H1 (cell line): ENCODE data around the gene GPLD1. TPM values are rescaled to one million over a fixed set of nuclear protein-coding genes. Genes with fewer than 3 reads are reported as not detected.

Experiments
- CTCF ChIA-PET: fragments of 300-600 bp; sonication (Branson Sonifier 250); formaldehyde crosslinking; loops from one replicate; lab custom pipeline; 2021; ENCODE audit not compliant: partially characterized antibody; lab: Charles Lee
- POLR2A ChIA-PET: fragments of 300-600 bp; sonication (Branson Sonifier 250); formaldehyde crosslinking; loops from one replicate; lab custom pipeline; 2021; ENCODE audit warnings: inconsistent platforms; ENCODE audit not compliant: partially characterized antibody; lab: Charles Lee
- DNase-seq, 2 experiments: peaks; one replicate each; pipeline versions ENCODE4 v3.0.0 to v3.0.0-alpha.2; 2010 to 2022; ENCODE audit warnings: low spot score in 2 of 2, low read depth in 1 of 2, mixed read lengths in 1 of 2
- FAIRE-seq: peaks from 2 replicates; lab custom pipeline; 2011; peaks lifted over from hg19 to GRCh38; lab: Jason Lieb, UNC
- H2AFZ ChIP-seq: 2 replicates; pipeline ENCODE4 v1.8.1; 2012; ENCODE audit warnings: low read length, inconsistent platforms
- H2AK5ac ChIP-seq: 2 replicates; pipeline ENCODE4 v1.6.1; 2013; ENCODE audit warnings: low read depth, low read length
- H2BK120ac ChIP-seq: replicated peaks from 2 replicates; pipeline ENCODE3; 2013; ENCODE audit warnings: low read depth, low read length, inconsistent platforms
- H2BK12ac ChIP-seq: 2 replicates; pipeline ENCODE4 v1.6.1; 2013; ENCODE audit warnings: low read depth, low read length
- H2BK15ac ChIP-seq: 2 replicates; pipeline ENCODE4 v1.6.1; 2013; ENCODE audit warnings: low read length
- H2BK20ac ChIP-seq: 2 replicates; pipeline ENCODE4 v1.6.1; 2013; ENCODE audit warnings: low read length
- H2BK5ac ChIP-seq: 2 replicates; pipeline ENCODE4 v1.6.1; 2013; ENCODE audit warnings: low read depth, low read length
- H3K14ac ChIP-seq: 2 replicates; pipeline ENCODE4 v1.6.1; 2013; ENCODE audit warnings: inconsistent platforms; ENCODE audit not compliant: insufficient read length
- H3K18ac ChIP-seq: 2 replicates; pipeline ENCODE4 v1.6.1; 2013; ENCODE audit warnings: low read length; ENCODE audit errors: extremely low read depth
- H3K23ac ChIP-seq: 2 replicates; pipeline ENCODE4 v1.6.1; 2013; ENCODE audit warnings: inconsistent platforms; ENCODE audit not compliant: insufficient read length
- H3K23me2 ChIP-seq: 2 replicates; pipeline ENCODE4 v1.6.1; 2013; ENCODE audit warnings: low read depth, low read length
- H3K27ac ChIP-seq: 2 replicates; pipeline ENCODE4 v1.6.1; 2011; ENCODE audit warnings: low read depth, low read length, inconsistent platforms
- H3K27me3 ChIP-seq, 4 experiments: replicated peaks in 1 of 4; 1 replicate in 1 of 4; 2 replicates in 3 of 4; pipeline versions ENCODE4 v1.6.1 to v1.8.1; 2011 to 2013; ENCODE audit warnings: low read length in 3 of 4, mild to moderate bottlenecking in 3 of 4, inconsistent platforms in 2 of 4, mixed read lengths in 2 of 4, moderate library complexity in 1 of 4; ENCODE audit not compliant: control insufficient read depth in 3 of 4, insufficient read depth in 3 of 4; ENCODE audit errors: extremely low read depth in 1 of 4
- H3K36me3 ChIP-seq, 4 experiments: 2 replicates each; pipeline versions ENCODE4 v1.6.1 to v1.8.1; 2011 to 2013; ENCODE audit warnings: mild to moderate bottlenecking in 4 of 4, low read length in 3 of 4, moderate library complexity in 2 of 4, control low read depth in 1 of 4, inconsistent platforms in 1 of 4; ENCODE audit not compliant: insufficient read depth in 4 of 4, control insufficient read depth in 2 of 4
- H3K4ac ChIP-seq: replicated peaks from 2 replicates; pipeline ENCODE3; 2013; ENCODE audit warnings: low read length, low read depth, mixed read lengths, inconsistent platforms; ENCODE audit not compliant: insufficient read length
- H3K4me1 ChIP-seq, 4 experiments: replicated peaks in 1 of 4; 1 replicate in 1 of 4; 2 replicates in 3 of 4; pipeline versions ENCODE4 v1.6.1 to v1.8.1; 2011 to 2013; ENCODE audit warnings: low read length in 3 of 4, inconsistent platforms in 2 of 4, mixed read lengths in 1 of 4; ENCODE audit not compliant: insufficient read depth in 4 of 4, control insufficient read depth in 3 of 4
- H3K4me2 ChIP-seq, 2 experiments: 2 replicates each; pipeline versions ENCODE4 v1.6.1 to v1.8.1; 2011 to 2013; ENCODE audit warnings: low read depth in 2 of 2, low read length in 2 of 2, control low read depth in 1 of 2, inconsistent platforms in 1 of 2, mild to moderate bottlenecking in 1 of 2; ENCODE audit not compliant: insufficient read depth in 1 of 2
- H3K4me3 ChIP-seq, 4 experiments: fragments of 200-600, 300-600 bp in 1 of 4; sonication (generic), shearing (Covaris generic), sonication (Bioruptor Twin) in 1 of 4; 2 replicates each; pipeline versions ENCODE4 v1.5.1 to v1.8.1; 2011 to 2016; ENCODE audit warnings: low read length in 4 of 4, low read depth in 3 of 4, control low read depth in 2 of 4, inconsistent platforms in 2 of 4, mild to moderate bottlenecking in 2 of 4, mixed read lengths in 1 of 4, moderate library complexity in 1 of 4; ENCODE audit not compliant: insufficient read depth in 2 of 4; ENCODE audit errors: extremely low read depth in 1 of 4
- H3K56ac ChIP-seq: replicated peaks from 2 replicates; pipeline ENCODE3; 2013; ENCODE audit warnings: low read depth, mild to moderate bottlenecking, mixed read lengths, low read length, inconsistent platforms; ENCODE audit not compliant: insufficient read length
- H3K79me1 ChIP-seq: 2 replicates; pipeline ENCODE4 v1.6.1; 2013; ENCODE audit warnings: low read depth, low read length, control low read depth
- H3K79me2 ChIP-seq, 2 experiments: 2 replicates each; pipeline versions ENCODE4 v1.6.1 to v1.8.1; 2012 to 2013; ENCODE audit warnings: low read length in 2 of 2, mild to moderate bottlenecking in 2 of 2, inconsistent platforms in 1 of 2; ENCODE audit not compliant: insufficient read depth in 2 of 2, control insufficient read depth in 1 of 2
- H3K9ac ChIP-seq, 4 experiments: replicated peaks in 1 of 4; 1 replicate in 1 of 4; 2 replicates in 3 of 4; pipeline versions ENCODE4 v1.6.1 to v1.8.1; 2011 to 2013; ENCODE audit warnings: low read depth in 3 of 4, low read length in 3 of 4, control low read depth in 2 of 4, mild to moderate bottlenecking in 2 of 4, moderate library complexity in 2 of 4, inconsistent platforms in 1 of 4; ENCODE audit errors: extremely low read depth in 1 of 4
- H3K9me3 ChIP-seq, 2 experiments: 2 replicates each; pipeline versions ENCODE4 v1.6.1 to v1.8.1; 2012 to 2013; ENCODE audit warnings: mild to moderate bottlenecking in 2 of 2, moderate library complexity in 2 of 2, control low read depth in 1 of 2, inconsistent platforms in 1 of 2, low read depth in 1 of 2, low read length in 1 of 2, mixed read lengths in 1 of 2; ENCODE audit not compliant: insufficient read depth in 2 of 2
- H4K20me1 ChIP-seq, 2 experiments: replicated peaks in 1 of 2; 2 replicates each; pipeline versions ENCODE3 to v1.8.1; 2011 to 2013; ENCODE audit warnings: inconsistent platforms in 2 of 2, low read length in 2 of 2, mild to moderate bottlenecking in 1 of 2; ENCODE audit not compliant: insufficient read depth in 2 of 2, control insufficient read depth in 1 of 2
- H4K5ac ChIP-seq: 2 replicates; pipeline ENCODE4 v1.6.1; 2013; ENCODE audit warnings: low read length, low read depth, mixed read lengths, inconsistent platforms; ENCODE audit not compliant: insufficient read length
- H4K8ac ChIP-seq: 2 replicates; pipeline ENCODE4 v1.8.0; 2013; ENCODE audit warnings: mild to moderate bottlenecking, moderate library complexity, low read length, inconsistent platforms; ENCODE audit not compliant: insufficient read depth; ENCODE audit errors: extremely low read depth
- H4K91ac ChIP-seq: replicated peaks from 2 replicates; pipeline ENCODE3; 2013; ENCODE audit warnings: low read length, mixed read lengths, inconsistent platforms; ENCODE audit not compliant: insufficient read length
- BACH1 ChIP-seq: IDR thresholded peaks from 2 replicates; pipeline ENCODE4 v1.6.1; 2012; ENCODE audit warnings: low read length, improper control_type of control experiment
- CBX5 ChIP-seq: fragments of 300-800, 300-1000 bp; sonication (generic); IDR thresholded peaks from 2 replicates; pipeline ENCODE4 v1.7.1; 2016; ENCODE audit warnings: antibody characterized with exemption, low read length, low read depth
- CTCF ChIP-seq, 3 experiments: IDR thresholded peaks; 1 replicate in 2 of 3; 2 replicates in 1 of 3; pipeline versions ENCODE4 v1.5.1 to v1.6.1; 2011; ENCODE audit warnings: low read length in 3 of 3, mild to moderate bottlenecking in 3 of 3, inconsistent platforms in 2 of 3, low read depth in 1 of 3, moderate library complexity in 1 of 3; ENCODE audit not compliant: insufficient read depth in 1 of 3; ENCODE audit errors: control extremely low read depth in 1 of 3
- FOSL1 ChIP-seq: IDR thresholded peaks from 2 replicates; pipeline ENCODE4 v1.6.1; 2011; ENCODE audit warnings: mild to moderate bottlenecking, low read depth, low read length, moderate library complexity; ENCODE audit not compliant: insufficient read depth
- HDAC2 ChIP-seq, 2 experiments: fragments of 300-600 bp in 1 of 2; sonication (generic) in 1 of 2; IDR thresholded peaks; 2 replicates each; pipeline ENCODE4 v1.6.1; 2011 to 2012; ENCODE audit warnings: low read depth in 2 of 2, low read length in 2 of 2, mild to moderate bottlenecking in 2 of 2, moderate library complexity in 2 of 2, borderline replicate concordance in 1 of 2, inconsistent platforms in 1 of 2
- MAFK ChIP-seq: IDR thresholded peaks from 2 replicates; pipeline ENCODE4 v1.6.1; 2012; ENCODE audit warnings: low read depth, mild to moderate bottlenecking, improper control_type of control experiment, low read length
- SIN3A ChIP-seq, 2 experiments: IDR thresholded peaks in 1 of 2; conservative IDR thresholded peaks in 1 of 2; 2 replicates each; pipeline ENCODE4 v1.6.1; 2011 to 2012; ENCODE audit warnings: low read length in 2 of 2, improper control_type of control experiment in 1 of 2, low read depth in 1 of 2, mild to moderate bottlenecking in 1 of 2
- SIRT6 ChIP-seq: IDR thresholded peaks from one replicate; pipeline ENCODE4 v1.7.1; 2012; ENCODE audit warnings: low read length, inconsistent platforms
- TAF7 ChIP-seq: optimal IDR thresholded peaks from 2 replicates; pipeline ENCODE3; 2011; ENCODE audit warnings: low read depth, mild to moderate bottlenecking, inconsistent platforms, low read length, moderate library complexity, borderline replicate concordance
- USF2 ChIP-seq: IDR thresholded peaks from 2 replicates; pipeline ENCODE4 v1.6.1; 2011; ENCODE audit warnings: low read length, improper control_type of control experiment
- WGBS, 2 experiments: shearing (Covaris generic) in 1 of 2; methylation state at CpG; one replicate each; pipeline versions ENCODE4 v1.1.6 to v1.1.7; 2013 to 2015; ENCODE audit warnings: low lambda C conversion rate in 2 of 2, mixed read lengths in 2 of 2, inconsistent platforms in 1 of 2, low coverage in 1 of 2, missing lambda C conversion rate in 1 of 2; ENCODE audit not compliant: insufficient replicate concordance in 2 of 2, insufficient coverage in 1 of 2, insufficient read length in 1 of 2; ENCODE audit errors: extremely low coverage in 1 of 2, missing lambda C conversion rate in 1 of 2; 5-methylcytosine and 5-hydroxymethylcytosine counted together
- polyA plus RNA-seq, 7 experiments: library from polyadenylated mRNA; depleted of rRNA in 3 of 7; stranded (reverse) in 5 of 7; unstranded in 2 of 7; fragments of >200 nt in 5 of 7; fragments of 200-250 nt in 2 of 7; gene quantifications; 1 replicate in 5 of 7; 2 replicates in 1 of 7; 4 replicates in 1 of 7; pipeline versions ENCODE4 v1.2.1 to v1.2.3, GENCODE V29; 2011 to 2013; ENCODE audit warnings: missing spikeins in 2 of 7, mixed read lengths in 2 of 7
- total RNA-seq: library from RNA; stranded (reverse); fragmentation: NEBNext Ultra II Directional; extraction: Animal tissue kit (Norgen Biotek cat#: 25700); gene quantifications from 2 replicates; pipeline ENCODE4 v1.2.1, GENCODE V29; 2021

GPLD1 gene
- total and polyA plus RNA-seq, 2 of the 8 experiments (the other 6 are each of a cell fraction or from before 2014, with no cell fraction given) = 3.7 to 5.3 TPM

- no peaks in the 10 kb centered on the region for H3K9me3 ChIP-seq
- H3K4ac ChIP-seq = no peak overlapping the region
- no peaks in the 10 kb centered on the region for H3K4me1 ChIP-seq
- no peak overlapping the region for H2BK120ac ChIP-seq
- H3K27ac ChIP-seq = no peak overlapping the region
- H3K14ac ChIP-seq = no peak overlapping the region
- no peak overlapping the region for H3K9ac ChIP-seq
- H3K18ac ChIP-seq = no peak overlapping the region
- no peak overlapping the region for H4K8ac ChIP-seq
- H3K23me2 ChIP-seq = no peaks in the 10 kb centered on the region
- H4K5ac ChIP-seq = no peak overlapping the region
- POLR2A ChIA-PET = interaction anchor here (1.7 kb wide), 1 partner anchor 9 kb away, joined by 3 read pairs; no protein-coding TSS in a partner anchor
- H3K36me3 ChIP-seq = no peaks in the 10 kb centered on the region
- CTCF ChIA-PET = interaction anchor here (0.8 to 1.4 kb wide), 3 partner anchors 10 to 23 kb away, joined by 3 to 5 read pairs (median 3); no protein-coding TSS in a partner anchor
- H2AFZ ChIP-seq = no peak overlapping the region
- WGBS, 2 experiments = 93% methylated on average over 10 of the region's 10 CpGs; no CpG with 5 or more reads in 1 of the 2 experiments
- H3K4me2 ChIP-seq = no peak overlapping the region
- no peaks in the 10 kb centered on the region for H3K79me2 ChIP-seq
- H3K79me1 ChIP-seq = no peaks in the 10 kb centered on the region
- H3K27me3 ChIP-seq = no peaks in the 10 kb centered on the region
- H3K56ac ChIP-seq = no peak overlapping the region
- FAIRE-seq (no peak), DNase-seq (no peak)
- no peak overlapping the region for H4K91ac ChIP-seq
- no peaks in the 10 kb centered on the region for H4K20me1 ChIP-seq
- no peak overlapping the region for H2BK5ac ChIP-seq
- no peak overlapping the region for H2AK5ac ChIP-seq
- H2BK12ac ChIP-seq = no peak overlapping the region
- H3K4me3 ChIP-seq = no peak overlapping the region
- no peak overlapping the region for H2BK15ac ChIP-seq
- no peak overlapping the region for H3K23ac ChIP-seq
- H2BK20ac ChIP-seq = no peak overlapping the region
- TF ChIP-seq SIRT6 (no peak), CBX5 (no peak), BACH1 (no peak), FOSL1 (no peak), HDAC2 (IDR thresholded peaks at IDR 0.05; ENCODE audit: borderline replicate concordance in 1 of 2, low read depth in 2 of 2, low read length in 2 of 2) (no peak), MAFK (no peak), SIN3A (conservative IDR thresholded peaks at IDR 0.05 in 1 of 2, IDR thresholded peaks at IDR 0.05 in 1 of 2; ENCODE audit: low read depth in 1 of 2, low read length in 2 of 2) (no peak), TAF7 (no peak), USF2 (no peak), CTCF (IDR thresholded peaks at IDR 0.05; ENCODE audit: control extremely low read depth in 1 of 3, insufficient read depth in 1 of 3, low read depth in 1 of 3, low read length in 3 of 3) (no peak)
Measured at GRCh38 chr6:24453921-24454320, 35.5 kb downstream of the GPLD1 start.
